Heart left ventricle (tissue), 16 donors: ENCODE measurements around the gene ABCC5. TPM values are rescaled to one million over a fixed set of nuclear protein-coding genes. Genes with fewer than 3 reads are reported as not detected.

Source experiments
- ATAC-seq, 4 donors: fragments of 200-7000 bp; cut with Tn5 transposase; one replicate each; pipeline ENCODE4 v1.9.1; 2020 to 2022; ENCODE audit warnings: moderate library complexity in 4 of 4, mild to moderate bottlenecking in 3 of 4, moderate number of reproducible peaks in 1 of 4
- DNase-seq, 5 donors: peaks; one replicate each; pipeline ENCODE4 v3.0.0-alpha.2; 2020
- H3K27ac ChIP-seq, 12 donors: fragments of 200-600 bp; sonication (generic) in 4 of 12; one replicate each; pipeline versions ENCODE4 v1.5.0 to v1.8.0; 2016 to 2022; ENCODE audit warnings: mild to moderate bottlenecking in 2 of 12
- H3K27me3 ChIP-seq, 9 donors: fragments of 200-600 bp; sonication (generic) in 2 of 9; one replicate each; pipeline versions ENCODE4 v1.5.1 to v1.8.0; 2016 to 2022; ENCODE audit warnings: mild to moderate bottlenecking in 3 of 9
- H3K36me3 ChIP-seq, 9 donors: fragments of 200-600 bp; sonication (generic) in 2 of 9; one replicate each; pipeline versions ENCODE4 v1.5.0 to v1.8.0; 2018 to 2022; ENCODE audit warnings: mild to moderate bottlenecking in 2 of 9
- H3K4me1 ChIP-seq, 12 donors: fragments of 200-600 bp; sonication (generic) in 4 of 12; one replicate each; pipeline versions ENCODE4 v1.5.0 to v1.8.0; 2016 to 2022; ENCODE audit warnings: mild to moderate bottlenecking in 3 of 12
- H3K4me3 ChIP-seq, 12 donors: fragments of 200-600 bp; sonication (generic) in 4 of 12; one replicate each; pipeline versions ENCODE4 v1.5.0 to v1.8.0; 2017 to 2022; ENCODE audit warnings: mild to moderate bottlenecking in 9 of 12, moderate library complexity in 4 of 12
- H3K9me3 ChIP-seq, 12 donors: fragments of 200-600 bp; sonication (generic) in 4 of 12; one replicate each; pipeline versions ENCODE4 v1.5.0 to v1.8.0; 2016 to 2022; ENCODE audit warnings: mild to moderate bottlenecking in 1 of 12
- POLR2A ChIP-seq, 2 donors: fragments of 450-650 bp; IDR thresholded peaks; one replicate each; pipeline ENCODE4 v1.6.1; 2017; ENCODE audit warnings: antibody characterized with exemption in 2 of 2, mild to moderate bottlenecking in 2 of 2, moderate library complexity in 2 of 2
- WGBS, 4 donors: extraction: QIAGEN DNeasy Blood & Tissue Kit in 2 of 4; methylation state at CpG; one replicate each; pipeline versions ENCODE4 v1.1.5 to v1.1.7; 2013 to 2018; 5-methylcytosine and 5-hydroxymethylcytosine counted together
- intact Hi-C, 10 donors: fragments of 100-400 bp; cut with DNase I; formaldehyde crosslinking; loops; one replicate each; pipeline versions ENCODE4 v1.11.1 to v1.14.2; 2022
- polyA plus RNA-seq, 2 donors: library from polyadenylated mRNA; stranded (reverse); fragments of 200-250 nt; gene quantifications; one replicate each; pipeline ENCODE4 v1.2.3, GENCODE V29; 2013
- total RNA-seq, 9 donors: library from RNA; depleted of rRNA in 2 of 9; stranded (reverse); fragments of >200 nt in 2 of 9; fragmentation: NEBNext Ultra II Directional in 3 of 9; extraction: Animal tissue kit (Norgen Biotek cat#: 25700) in 3 of 9; gene quantifications; one replicate each; pipeline versions ENCODE4 v1.1.0 to v1.2.4, GENCODE V29; 2016 to 2023
- TF ChIP-seq, protein P1 (sequence below), 12 donors: fragments of 200-600 bp; sonication (generic) in 4 of 12; IDR thresholded peaks; one replicate each; pipeline versions ENCODE4 v1.5.0 to v1.8.0; 2018 to 2022; ENCODE audit warnings: antibody characterized with exemption in 12 of 12, mild to moderate bottlenecking in 5 of 12
- donor health status: ischemic (EF 13 %, LVEDD 7.1; RV severe dilation, severe dysfunction).
- donor health status: healthy with polysubstance abuse.
- donor health status: DM: no; HTN: yes; CAD: no.
- donor health status: DM: no; HTN: no; CAD: no.
- donor health status: ischemic (EF 25% LVEDD 6.9; RV normal size, moderate dysfunction).
- donor health status: ischemic (EF 25% LVEDD 5.7; RV mildly dilated, moderate dysfunction).
- donor health status: healthy.
- donor health status: DM: yes; HTN: yes; CAD: no.
- donor health status: ischemic (EF 35%, LVEDD 5.7; RV mildly dilated, moderate dysfunction).
- donor health status: nonischemic (EF 11% LVEDD 7.7; RV severe dilation, severe dysfunction).
- donor health status: DM: yes; HTN: yes; CAD: no.
- donor health status: PGD.
- donor health status: ischemic (EF 29% LVEDD 5.4; RV normal size, mild dysfunction).
- donor health status: nonischemic (EF 23%, LVEDD 6.1; RV moderate dilation, normal function).

Gene ABCC5
- total and polyA plus RNA-seq, 11 donors, result 16.4 to 61.7 (median 32.6) TPM

GRCh38 chr3:183909030-183909600 is 108.6 kb downstream of the ABCC5 start:
- H3K4me1 ChIP-seq, result no peaks in the 10 kb centered on the region
- DNase-seq, result no peak
- no peaks in the 10 kb centered on the region for H3K27me3 ChIP-seq
- no peak overlapping the region for H3K4me3 ChIP-seq
- no peak overlapping the region for H3K27ac ChIP-seq
- intact Hi-C loops, result no loop called here
- ATAC-seq, result no peak
- WGBS, 4 donors, result 74 to 87% (median 82%) methylated on average over 6 to 14 of the region's 14 CpGs
- H3K9me3 ChIP-seq, result no peaks in the 10 kb centered on the region
- TF ChIP-seq, protein P1, sequence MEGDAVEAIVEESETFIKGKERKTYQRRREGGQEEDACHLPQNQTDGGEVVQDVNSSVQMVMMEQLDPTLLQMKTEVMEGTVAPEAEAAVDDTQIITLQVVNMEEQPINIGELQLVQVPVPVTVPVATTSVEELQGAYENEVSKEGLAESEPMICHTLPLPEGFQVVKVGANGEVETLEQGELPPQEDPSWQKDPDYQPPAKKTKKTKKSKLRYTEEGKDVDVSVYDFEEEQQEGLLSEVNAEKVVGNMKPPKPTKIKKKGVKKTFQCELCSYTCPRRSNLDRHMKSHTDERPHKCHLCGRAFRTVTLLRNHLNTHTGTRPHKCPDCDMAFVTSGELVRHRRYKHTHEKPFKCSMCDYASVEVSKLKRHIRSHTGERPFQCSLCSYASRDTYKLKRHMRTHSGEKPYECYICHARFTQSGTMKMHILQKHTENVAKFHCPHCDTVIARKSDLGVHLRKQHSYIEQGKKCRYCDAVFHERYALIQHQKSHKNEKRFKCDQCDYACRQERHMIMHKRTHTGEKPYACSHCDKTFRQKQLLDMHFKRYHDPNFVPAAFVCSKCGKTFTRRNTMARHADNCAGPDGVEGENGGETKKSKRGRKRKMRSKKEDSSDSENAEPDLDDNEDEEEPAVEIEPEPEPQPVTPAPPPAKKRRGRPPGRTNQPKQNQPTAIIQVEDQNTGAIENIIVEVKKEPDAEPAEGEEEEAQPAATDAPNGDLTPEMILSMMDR (IDR thresholded peaks at IDR 0.05), result no peak
- no peak for TF ChIP-seq POLR2A (IDR thresholded peaks at IDR 0.05)
- no peaks in the 10 kb centered on the region for H3K36me3 ChIP-seq

- Histone ChIP-seq H3K4me1 (no peaks in the 10 kb centered on the region), H3K27me3 (no peaks in the 10 kb centered on the region), H3K36me3 (no peaks in the 10 kb centered on the region), H3K4me3 (no peak overlapping the region), H3K27ac (no peak overlapping the region), H3K9me3 (no peaks in the 10 kb centered on the region)
- DNase-seq (no peak), ATAC-seq (no peak)
- TF ChIP-seq POLR2A (IDR thresholded peaks at IDR 0.05), result no peak
- TF ChIP-seq, protein P1 (IDR thresholded peaks at IDR 0.05), result no peak
- intact Hi-C loops, result no loop called here
- WGBS, 4 donors, result 79 to 86% (median 85%) methylated on average over 15 to 16 of the region's 16 CpGs
Observed at GRCh38 chr3:183907911-183908331, 109.8 kb downstream of the ABCC5 start.

DNA sequence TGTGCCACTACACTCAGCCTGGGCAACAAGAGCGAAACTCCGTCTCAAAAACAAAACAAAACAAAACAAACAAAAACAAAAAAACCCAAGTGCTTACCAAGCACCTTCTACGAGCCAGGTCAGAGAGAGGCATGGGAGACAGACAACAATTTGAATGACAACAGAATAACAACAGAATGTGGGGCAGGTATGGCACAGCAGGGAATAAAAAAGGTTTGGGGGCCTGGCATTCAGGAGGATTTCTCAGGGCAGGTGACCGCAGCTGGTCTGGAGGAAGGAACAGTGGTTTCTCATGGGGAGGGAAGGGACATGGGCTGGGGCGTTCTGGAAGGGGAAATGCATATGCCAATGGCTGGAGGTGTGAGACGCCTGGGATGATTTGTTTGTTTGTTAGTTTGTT is 110.5 kb downstream of the ABCC5 start:
- Histone ChIP-seq H3K27me3 (no peaks in the 10 kb centered on the region), H3K36me3 (no peaks in the 10 kb centered on the region), H3K4me3 (no peak overlapping the region), H3K27ac (no peak overlapping the region), H3K4me1 (no peaks in the 10 kb centered on the region), H3K9me3 (no peaks in the 10 kb centered on the region)
- intact Hi-C loops, result no loop called here
- TF ChIP-seq, protein P1 (IDR thresholded peaks at IDR 0.05), result no peak
- no peak for TF ChIP-seq POLR2A (IDR thresholded peaks at IDR 0.05)
- ATAC-seq, result no peak
- 60 to 72% (median 69%) methylated on average over 6 of the region's 6 CpGs for WGBS, 4 donors
- DNase-seq, result no peak

GRCh38 chr3:183906234-183906921 is 111.3 kb downstream of the ABCC5 start:
- ATAC-seq (no peak), DNase-seq (no peak)
- no peaks in the 10 kb centered on the region for H3K9me3 ChIP-seq
- H3K27me3 ChIP-seq, result no peaks in the 10 kb centered on the region
- intact Hi-C loops, result no loop called here
- TF ChIP-seq, protein P1 (IDR thresholded peaks at IDR 0.05), result no peak
- TF ChIP-seq POLR2A (IDR thresholded peaks at IDR 0.05), result no peak
- no peaks in the 10 kb centered on the region for H3K4me1 ChIP-seq
- 78 to 85% (median 78%) methylated on average over 13 of the region's 13 CpGs for WGBS, 4 donors
- H3K4me3 ChIP-seq, result no peak overlapping the region
- no peak overlapping the region for H3K27ac ChIP-seq
- H3K36me3 ChIP-seq, result no peaks in the 10 kb centered on the region
